Gastroesophageal sphincter (tissue), 3 donors: Measurements from ENCODE around the gene CRACR2B.

ENCODE experiments used
- EP300 ChIP-seq: sonication (generic); formaldehyde crosslinking; IDR thresholded peaks from one replicate; pipeline ENCODE4 v1.6.1; 2017; ENCODE audit warnings: antibody characterized with exemption, mild to moderate bottlenecking
- POLR2A ChIP-seq, 2 donors: fragments of 450-650 bp; IDR thresholded peaks; one replicate each; pipeline ENCODE4 v1.6.1; 2017; ENCODE audit warnings: antibody characterized with exemption in 2 of 2, mild to moderate bottlenecking in 2 of 2, moderate library complexity in 1 of 2
- POLR2AphosphoS5 ChIP-seq: sonication (generic); formaldehyde crosslinking; IDR thresholded peaks from one replicate; pipeline ENCODE4 v1.6.1; 2017; ENCODE audit warnings: antibody characterized with exemption
- TF ChIP-seq, protein P1 (sequence below), 4 experiments: fragments of 200-600 bp in 2 of 4; fragments of 450-650 bp in 2 of 4; sonication (generic) in 1 of 4; IDR thresholded peaks; one replicate each; pipeline ENCODE4 v1.5.1; 2017 to 2019; ENCODE audit warnings: antibody characterized with exemption in 4 of 4, mild to moderate bottlenecking in 2 of 4, moderate library complexity in 2 of 4

GRCh38 chr11:865462-866430 lies 38.0 kb downstream of the CRACR2B start:
- TF ChIP-seq, protein P1, sequence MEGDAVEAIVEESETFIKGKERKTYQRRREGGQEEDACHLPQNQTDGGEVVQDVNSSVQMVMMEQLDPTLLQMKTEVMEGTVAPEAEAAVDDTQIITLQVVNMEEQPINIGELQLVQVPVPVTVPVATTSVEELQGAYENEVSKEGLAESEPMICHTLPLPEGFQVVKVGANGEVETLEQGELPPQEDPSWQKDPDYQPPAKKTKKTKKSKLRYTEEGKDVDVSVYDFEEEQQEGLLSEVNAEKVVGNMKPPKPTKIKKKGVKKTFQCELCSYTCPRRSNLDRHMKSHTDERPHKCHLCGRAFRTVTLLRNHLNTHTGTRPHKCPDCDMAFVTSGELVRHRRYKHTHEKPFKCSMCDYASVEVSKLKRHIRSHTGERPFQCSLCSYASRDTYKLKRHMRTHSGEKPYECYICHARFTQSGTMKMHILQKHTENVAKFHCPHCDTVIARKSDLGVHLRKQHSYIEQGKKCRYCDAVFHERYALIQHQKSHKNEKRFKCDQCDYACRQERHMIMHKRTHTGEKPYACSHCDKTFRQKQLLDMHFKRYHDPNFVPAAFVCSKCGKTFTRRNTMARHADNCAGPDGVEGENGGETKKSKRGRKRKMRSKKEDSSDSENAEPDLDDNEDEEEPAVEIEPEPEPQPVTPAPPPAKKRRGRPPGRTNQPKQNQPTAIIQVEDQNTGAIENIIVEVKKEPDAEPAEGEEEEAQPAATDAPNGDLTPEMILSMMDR (IDR thresholded peaks at IDR 0.05), result no peak
- no peak for TF ChIP-seq POLR2A (IDR thresholded peaks at IDR 0.05)
- no peak for TF ChIP-seq EP300
- no peak for TF ChIP-seq POLR2AphosphoS5
